Transverse colon (tissue), 4 donors: ENCODE results near the gene SLFN12L. TPM values are rescaled to one million over a fixed set of nuclear protein-coding genes. Genes with fewer than 3 reads are reported as not detected.

ENCODE experiments used
- DNase-seq: peaks from one replicate; pipeline ENCODE4 v3.0.0-alpha.2; 2019
- H3K27ac ChIP-seq, 4 donors: fragments of 200-600 bp; sonication (generic); 2 replicates each; pipeline ENCODE4 v1.5.1; 2016 to 2018; ENCODE audit warnings: inconsistent platforms in 4 of 4
- H3K27me3 ChIP-seq: fragments of 200-600 bp; sonication (generic); 2 replicates; pipeline ENCODE4 v1.5.1; 2017; ENCODE audit warnings: inconsistent platforms
- H3K36me3 ChIP-seq, 4 donors: fragments of 200-600 bp; sonication (generic); 2 replicates each; pipeline ENCODE4 v1.5.1; 2017 to 2019; ENCODE audit warnings: inconsistent platforms in 4 of 4
- H3K4me1 ChIP-seq, 4 donors: fragments of 200-600 bp; sonication (generic); 2 replicates each; pipeline ENCODE4 v1.5.1; 2017 to 2020; ENCODE audit warnings: inconsistent platforms in 4 of 4
- H3K4me3 ChIP-seq, 4 donors: fragments of 200-600 bp; sonication (generic); 1 replicate in 1 of 4; 2 replicates in 3 of 4; pipeline versions ENCODE4 v1.5.1 to v1.6.1; 2017 to 2019; ENCODE audit warnings: inconsistent platforms in 4 of 4
- H3K9me3 ChIP-seq, 2 donors: fragments of 200-600 bp; sonication (generic); 2 replicates each; pipeline ENCODE4 v1.5.1; 2017 to 2019; ENCODE audit warnings: inconsistent platforms in 2 of 2
- EP300 ChIP-seq: sonication (generic); formaldehyde crosslinking; IDR thresholded peaks from one replicate; pipeline ENCODE4 v1.6.1; 2017; ENCODE audit warnings: antibody characterized with exemption, low read depth
- POLR2A ChIP-seq: fragments of 450-650 bp; IDR thresholded peaks from one replicate; pipeline ENCODE4 v1.6.1; 2016; ENCODE audit warnings: antibody characterized with exemption, mild to moderate bottlenecking, moderate library complexity
- POLR2AphosphoS5 ChIP-seq, 3 donors: sonication (generic); formaldehyde crosslinking; IDR thresholded peaks; one replicate each; pipeline ENCODE4 v1.6.1; 2016; ENCODE audit warnings: antibody characterized with exemption in 3 of 3
- WGBS, 2 donors: methylation state at CpG; one replicate each; pipeline ENCODE4 v1.1.5; 2018; ENCODE audit warnings: low coverage in 1 of 2; 5-methylcytosine and 5-hydroxymethylcytosine counted together
- in situ Hi-C, 4 donors: fragments of 200-750 bp; cut with MboI; loops; one replicate each; pipeline versions ENCODE4 v1.15.0 to v1.15.1; 2017; ENCODE audit warnings: low sequenced_read_pairs in 3 of 4, low pct_ligation_motif_present in 1 of 4, low pct_unique_long_range_greater_than_20kb in 1 of 4
- intact Hi-C: fragments of 100-400 bp; cut with DNase I; formaldehyde crosslinking; loops from one replicate; pipeline ENCODE4 v1.15.1; 2023; ENCODE audit warnings: low total_unique reads
- total RNA-seq, 4 donors: library from RNA; depleted of rRNA; stranded (reverse); fragments of >200 nt; gene quantifications; one replicate each; pipeline ENCODE4 v1.1.0, GENCODE V29; 2016
- TF ChIP-seq, protein P1 (sequence below), 5 experiments: fragments of 200-600 bp in 3 of 5; fragments of 450-650 bp in 2 of 5; sonication (generic) in 3 of 5; IDR thresholded peaks; 1 replicate in 2 of 5; 2 replicates in 3 of 5; pipeline ENCODE4 v1.5.1; 2016 to 2017; ENCODE audit warnings: antibody characterized with exemption in 5 of 5, inconsistent platforms in 3 of 5, mild to moderate bottlenecking in 2 of 5, moderate library complexity in 1 of 5

The SLFN12L gene
- total RNA-seq, 4 donors from 2014 or later, result 1.4 to 6.2 (median 3.1) TPM

- TF ChIP-seq, protein P1, sequence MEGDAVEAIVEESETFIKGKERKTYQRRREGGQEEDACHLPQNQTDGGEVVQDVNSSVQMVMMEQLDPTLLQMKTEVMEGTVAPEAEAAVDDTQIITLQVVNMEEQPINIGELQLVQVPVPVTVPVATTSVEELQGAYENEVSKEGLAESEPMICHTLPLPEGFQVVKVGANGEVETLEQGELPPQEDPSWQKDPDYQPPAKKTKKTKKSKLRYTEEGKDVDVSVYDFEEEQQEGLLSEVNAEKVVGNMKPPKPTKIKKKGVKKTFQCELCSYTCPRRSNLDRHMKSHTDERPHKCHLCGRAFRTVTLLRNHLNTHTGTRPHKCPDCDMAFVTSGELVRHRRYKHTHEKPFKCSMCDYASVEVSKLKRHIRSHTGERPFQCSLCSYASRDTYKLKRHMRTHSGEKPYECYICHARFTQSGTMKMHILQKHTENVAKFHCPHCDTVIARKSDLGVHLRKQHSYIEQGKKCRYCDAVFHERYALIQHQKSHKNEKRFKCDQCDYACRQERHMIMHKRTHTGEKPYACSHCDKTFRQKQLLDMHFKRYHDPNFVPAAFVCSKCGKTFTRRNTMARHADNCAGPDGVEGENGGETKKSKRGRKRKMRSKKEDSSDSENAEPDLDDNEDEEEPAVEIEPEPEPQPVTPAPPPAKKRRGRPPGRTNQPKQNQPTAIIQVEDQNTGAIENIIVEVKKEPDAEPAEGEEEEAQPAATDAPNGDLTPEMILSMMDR (IDR thresholded peaks at IDR 0.05), result no peak
- TF ChIP-seq POLR2AphosphoS5 (IDR thresholded peaks at IDR 0.05) (no peak), POLR2A (no peak), EP300 (no peak)
- no peak for DNase-seq
- H3K27ac ChIP-seq, result no peak overlapping the region
- H3K36me3 ChIP-seq, result no peaks in the 10 kb centered on the region
- intact Hi-C loops, result no loop called here
- H3K27me3 ChIP-seq, result peaks cover 52% of the 10 kb centered on the region
- no peak overlapping the region for H3K4me3 ChIP-seq
- 33 to 47% methylated on average over 1 of the region's 1 CpG for WGBS, 2 donors
- no peaks in the 10 kb centered on the region for H3K9me3 ChIP-seq
- H3K4me1 ChIP-seq, result peaks cover 0 to 4% (median 2%) of the 10 kb centered on the region in 4 donors
- in situ Hi-C loops, result no loop called here
Measured at GRCh38 chr17:35453171-35453570, 84.3 kb downstream of the SLFN12L start.

- peak overlapping the region; percentile 31 to 80 (median 74) for H3K27ac ChIP-seq
- H3K27me3 ChIP-seq, result peaks cover 57% of the 10 kb centered on the region
- peaks cover 0 to 4% (median 2%) of the 10 kb centered on the region in 4 donors for H3K4me1 ChIP-seq
- in situ Hi-C loops, result no loop called here
- no peak for TF ChIP-seq EP300
- no peak for TF ChIP-seq POLR2AphosphoS5 (IDR thresholded peaks at IDR 0.05)
- TF ChIP-seq POLR2A, result no peak
- TF ChIP-seq, protein P1 (IDR thresholded peaks at IDR 0.05), result no peak
- H3K36me3 ChIP-seq, result no peaks in the 10 kb centered on the region
- WGBS, 2 donors, result 42 to 52% methylated on average over 2 to 36 of the region's 36 CpGs
- peak overlapping the region in 3 of 4 donors; percentile 8 to 53 (median 48) for H3K4me3 ChIP-seq
- no peaks in the 10 kb centered on the region for H3K9me3 ChIP-seq
- intact Hi-C loops, result no loop called here
- peak; percentile 43 for DNase-seq
Measured at GRCh38 chr17:35449371-35449931, 88.0 kb downstream of the SLFN12L start.

DNA sequence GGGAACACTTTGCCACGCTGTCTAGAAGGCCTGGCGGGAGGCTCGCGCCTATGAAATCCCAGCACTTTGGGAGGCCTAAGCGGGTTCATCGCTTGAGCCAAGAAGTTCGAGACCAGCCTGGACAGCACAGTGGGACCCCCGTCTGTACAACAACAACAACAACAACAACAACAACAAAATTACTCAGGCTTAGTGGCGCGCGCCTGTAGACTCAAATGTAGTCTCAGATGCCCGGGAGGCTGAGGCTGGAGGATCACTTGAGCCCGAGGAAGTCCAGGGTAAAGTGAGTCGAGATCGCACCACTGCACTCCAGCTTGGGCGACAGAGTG is 88.6 kb downstream of the SLFN12L start:
- no peak for DNase-seq
- H3K9me3 ChIP-seq, result no peaks in the 10 kb centered on the region
- H3K36me3 ChIP-seq, result no peaks in the 10 kb centered on the region
- intact Hi-C loops (no loop called here), in situ Hi-C loops (no loop called here)
- WGBS, 2 donors, result 48% methylated on average over 15 of the region's 16 CpGs; no CpG with 5 or more reads in 1 of the 2 donors
- H3K4me3 ChIP-seq, result peak overlapping the region in 2 of 4 donors; percentile 48 to 53
- no peak for TF ChIP-seq POLR2A
- TF ChIP-seq POLR2AphosphoS5 (IDR thresholded peaks at IDR 0.05), result no peak
- no peak for TF ChIP-seq EP300
- TF ChIP-seq, protein P1 (IDR thresholded peaks at IDR 0.05), result no peak
- H3K27me3 ChIP-seq, result peaks cover 56% of the 10 kb centered on the region
- H3K4me1 ChIP-seq, result peaks cover 0 to 4% (median 2%) of the 10 kb centered on the region in 4 donors
- peak overlapping the region; percentile 68 to 80 (median 79) for H3K27ac ChIP-seq

GRCh38 chr17:35448214-35448898 is 89.1 kb downstream of the SLFN12L start, which contains the start of gene SLFN13:
Gene SLFN13 (minus strand): TSS chr17:35448766. CDS start chr17:35445680, 3,086 bp downstream.
- H3K36me3 ChIP-seq, result no peaks in the 10 kb centered on the region
- no peaks in the 10 kb centered on the region for H3K9me3 ChIP-seq
- peaks cover 53% of the 10 kb centered on the region for H3K27me3 ChIP-seq
- peak within 1 kb of the TSS; percentile 21 to 53 (median 46) for H3K4me3 ChIP-seq
- WGBS, 2 donors, result 0 to 3% methylated on average over 11 to 39 of the region's 44 CpGs
- TF ChIP-seq POLR2AphosphoS5 (IDR thresholded peaks at IDR 0.05), result peak in 2 of 3 donors; percentile 22 to 39
- TF ChIP-seq POLR2A, result no peak
- DNase-seq, result peak; percentile 82
- H3K4me1 ChIP-seq, result peaks cover 0 to 4% (median 2%) of the 10 kb centered on the region in 4 donors
- peak within 1 kb of the TSS; percentile 68 to 80 (median 79) for H3K27ac ChIP-seq
- intact Hi-C loops, result no loop called here
- in situ Hi-C loops, result no loop called here
